Measurements from ENCODE around the gene ADAMTS17.

- no peak for TF ChIP-seq YY1 (IDR thresholded peaks at IDR 0.05; ENCODE audit: insufficient read depth, insufficient read length)
- no peak for TF ChIP-seq ZNF274 (IDR thresholded peaks at IDR 0.05; ENCODE audit: low read depth, low read length)
- TF ChIP-seq SUZ12 (IDR thresholded peaks at IDR 0.05; ENCODE audit: extremely low read depth, insufficient read depth, insufficient read length) = no peak
These were observed 375.0 kb downstream of the ADAMTS17 start for GRCh38 chr15:99966815-99967214.
